Measurements from ENCODE around the gene PPM1E.

Gene PPM1E

GRCh38 chr17:58969612-58970011 lies 214.0 kb downstream of the PPM1E start:
- Histone ChIP-seq H3K4me3 (ENCODE audit: extremely low read depth, insufficient read depth, low read length, poor library complexity, severe bottlenecking) (no peak overlapping the region), H3K36me3 (ENCODE audit: control insufficient read depth, insufficient read depth, low read length) (no peaks in the 10 kb centered on the region), H3K27ac (ENCODE audit: low read depth, low read length, severe bottlenecking) (no peak overlapping the region), H3K9me3 (ENCODE audit: control insufficient read depth, low read length) (no peaks in the 10 kb centered on the region), H3K4me1 (ENCODE audit: control insufficient read depth, insufficient read depth, low read length, poor library complexity, severe bottlenecking) (no peaks in the 10 kb centered on the region)
- WGBS, 2 experiments (ENCODE audit: insufficient coverage in 2 of 2) = 94 to 97% methylated on average over 4 of the region's 4 CpGs

GRCh38 chr17:58970609-58971450 lies 215.2 kb downstream of the PPM1E start:
- H3K4me1 ChIP-seq (ENCODE audit: control insufficient read depth, insufficient read depth, low read length, poor library complexity, severe bottlenecking) = no peaks in the 10 kb centered on the region
- no peaks in the 10 kb centered on the region for H3K9me3 ChIP-seq (ENCODE audit: control insufficient read depth, low read length)
- 64 to 75% methylated on average over 2 to 5 of the region's 7 CpGs for WGBS, 2 experiments (ENCODE audit: insufficient coverage in 2 of 2)
- H3K4me3 ChIP-seq (ENCODE audit: extremely low read depth, insufficient read depth, low read length, poor library complexity, severe bottlenecking) = no peak overlapping the region
- no peak overlapping the region for H3K27ac ChIP-seq (ENCODE audit: low read depth, low read length, severe bottlenecking)
- H3K36me3 ChIP-seq (ENCODE audit: control insufficient read depth, insufficient read depth, low read length) = no peaks in the 10 kb centered on the region

DNA sequence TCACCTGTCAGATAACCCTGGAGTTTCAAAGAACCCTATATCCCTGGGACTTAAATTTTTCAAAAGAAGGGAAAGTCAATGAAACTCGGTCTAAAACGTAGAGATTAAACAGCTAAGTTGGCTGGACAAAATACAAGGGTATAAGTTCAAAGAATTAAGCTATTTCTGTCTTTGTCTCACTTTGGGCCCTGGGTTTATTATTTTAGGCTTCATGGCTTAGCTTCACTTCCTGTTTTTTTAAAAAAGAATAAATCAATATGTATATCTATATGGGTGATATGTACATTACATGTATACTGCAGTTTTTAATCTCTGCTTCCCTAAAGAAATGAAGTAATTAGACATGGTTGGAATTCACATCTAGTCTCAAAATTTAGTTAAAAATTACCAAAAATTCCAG lies 218.7 kb downstream of the PPM1E start:
- Histone ChIP-seq H3K9me3 (ENCODE audit: control insufficient read depth, low read length) (no peaks in the 10 kb centered on the region), H3K27ac (ENCODE audit: low read depth, low read length, severe bottlenecking) (no peak overlapping the region), H3K36me3 (ENCODE audit: control insufficient read depth, insufficient read depth, low read length) (no peaks in the 10 kb centered on the region), H3K4me1 (ENCODE audit: control insufficient read depth, insufficient read depth, low read length, poor library complexity, severe bottlenecking) (no peaks in the 10 kb centered on the region), H3K4me3 (ENCODE audit: extremely low read depth, insufficient read depth, low read length, poor library complexity, severe bottlenecking) (no peak overlapping the region)
- 96 to 100% methylated on average over 2 of the region's 2 CpGs for WGBS, 2 experiments (ENCODE audit: insufficient coverage in 2 of 2)

- WGBS, 2 experiments (ENCODE audit: insufficient coverage in 2 of 2) = 93 to 94% methylated on average over 2 to 3 of the region's 3 CpGs
- Histone ChIP-seq H3K4me3 (ENCODE audit: extremely low read depth, insufficient read depth, low read length, poor library complexity, severe bottlenecking) (no peak overlapping the region), H3K9me3 (ENCODE audit: control insufficient read depth, low read length) (no peaks in the 10 kb centered on the region), H3K4me1 (ENCODE audit: control insufficient read depth, insufficient read depth, low read length, poor library complexity, severe bottlenecking) (no peaks in the 10 kb centered on the region), H3K27ac (ENCODE audit: low read depth, low read length, severe bottlenecking) (no peak overlapping the region), H3K36me3 (ENCODE audit: control insufficient read depth, insufficient read depth, low read length) (no peaks in the 10 kb centered on the region)
These were observed 220.9 kb downstream of the PPM1E start for GRCh38 chr17:58976541-58976940.

DNA sequence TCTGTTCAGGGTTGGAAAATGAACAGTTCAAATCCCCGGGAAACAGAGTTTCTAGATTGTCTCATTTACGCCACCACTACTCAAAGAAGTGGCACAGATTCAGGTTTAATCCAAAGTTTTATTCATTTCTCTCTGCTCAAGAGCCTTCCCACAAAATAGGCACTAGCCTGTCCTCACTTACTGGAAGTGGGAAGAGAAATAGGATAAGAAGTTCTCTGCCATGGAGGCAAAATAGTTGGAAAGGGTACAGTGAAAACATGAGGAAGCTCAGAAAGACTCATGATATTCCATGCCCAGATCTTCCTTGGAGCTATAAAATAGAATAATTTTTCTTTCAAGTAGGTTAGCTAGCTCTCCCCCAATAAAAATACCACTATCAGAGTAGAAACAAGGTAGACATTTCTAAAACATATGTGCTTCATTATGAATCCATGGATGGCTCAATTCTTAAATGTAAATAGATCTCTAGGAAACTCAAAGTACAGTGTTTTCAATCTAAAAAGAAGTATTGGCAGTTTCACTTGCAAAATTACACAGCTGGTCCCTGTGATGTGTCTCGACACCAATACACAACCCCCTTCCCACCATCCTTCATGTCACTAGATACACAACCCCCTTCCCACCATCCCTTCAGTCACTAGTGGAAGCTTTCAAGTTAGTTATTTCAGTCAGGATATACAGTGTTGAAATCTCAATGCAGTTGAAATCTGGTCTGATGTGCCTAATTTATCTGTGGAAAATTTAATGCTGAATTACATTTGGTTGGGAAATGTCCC lies 225.2 kb downstream of the PPM1E start:
- no peaks in the 10 kb centered on the region for H3K4me1 ChIP-seq (ENCODE audit: control insufficient read depth, insufficient read depth, low read length, poor library complexity, severe bottlenecking)
- H3K36me3 ChIP-seq (ENCODE audit: control insufficient read depth, insufficient read depth, low read length) = no peaks in the 10 kb centered on the region
- no peaks in the 10 kb centered on the region for H3K9me3 ChIP-seq (ENCODE audit: control insufficient read depth, low read length)
- 100% methylated on average over 1 to 2 of the region's 3 CpGs for WGBS, 2 experiments (ENCODE audit: insufficient coverage in 2 of 2)
- no peak overlapping the region for H3K4me3 ChIP-seq (ENCODE audit: extremely low read depth, insufficient read depth, low read length, poor library complexity, severe bottlenecking)
- no peak overlapping the region for H3K27ac ChIP-seq (ENCODE audit: low read depth, low read length, severe bottlenecking)

DNA sequence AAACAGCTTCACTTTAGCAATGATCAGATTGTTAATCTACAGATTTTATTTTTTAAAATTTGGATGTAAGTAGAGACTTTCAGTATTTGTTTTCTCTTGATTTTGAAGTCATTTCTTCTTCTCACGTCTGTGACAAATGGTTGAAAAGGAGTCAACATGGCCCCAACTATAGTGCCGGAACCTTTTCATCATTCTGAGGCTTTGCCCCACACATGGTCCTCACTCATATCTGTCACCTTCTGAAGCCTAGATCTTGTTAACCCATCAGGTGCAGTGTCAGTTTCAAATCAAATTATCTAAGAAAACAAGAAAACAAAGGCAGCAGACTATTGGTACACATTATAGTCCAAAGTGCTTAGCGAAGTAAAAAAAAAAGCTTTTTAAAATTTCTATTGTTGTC lies 227.0 kb downstream of the PPM1E start:
- H3K36me3 ChIP-seq (ENCODE audit: control insufficient read depth, insufficient read depth, low read length) = no peaks in the 10 kb centered on the region
- no peaks in the 10 kb centered on the region for H3K9me3 ChIP-seq (ENCODE audit: control insufficient read depth, low read length)
- no peak overlapping the region for H3K27ac ChIP-seq (ENCODE audit: low read depth, low read length, severe bottlenecking)
- WGBS, 2 experiments (ENCODE audit: insufficient coverage in 2 of 2) = 90 to 95% methylated on average over 2 of the region's 3 CpGs
- no peak overlapping the region for H3K4me3 ChIP-seq (ENCODE audit: extremely low read depth, insufficient read depth, low read length, poor library complexity, severe bottlenecking)
- H3K4me1 ChIP-seq (ENCODE audit: control insufficient read depth, insufficient read depth, low read length, poor library complexity, severe bottlenecking) = no peaks in the 10 kb centered on the region

- Histone ChIP-seq H3K27ac (ENCODE audit: low read depth, low read length, severe bottlenecking) (no peak overlapping the region), H3K36me3 (ENCODE audit: control insufficient read depth, insufficient read depth, low read length) (no peaks in the 10 kb centered on the region), H3K4me1 (ENCODE audit: control insufficient read depth, insufficient read depth, low read length, poor library complexity, severe bottlenecking) (no peaks in the 10 kb centered on the region), H3K4me3 (ENCODE audit: extremely low read depth, insufficient read depth, low read length, poor library complexity, severe bottlenecking) (no peak overlapping the region), H3K9me3 (ENCODE audit: control insufficient read depth, low read length) (no peaks in the 10 kb centered on the region)
- WGBS, 2 experiments (ENCODE audit: insufficient coverage in 2 of 2) = no CpG with 5 or more reads among the region's 6 CpGs
These were observed 229.7 kb downstream of the PPM1E start for GRCh38 chr17:58985367-58985766.

GRCh38 chr17:58985971-58986370 lies 230.3 kb downstream of the PPM1E start:
- H3K4me3 ChIP-seq (ENCODE audit: extremely low read depth, insufficient read depth, low read length, poor library complexity, severe bottlenecking) = no peak overlapping the region
- no peaks in the 10 kb centered on the region for H3K4me1 ChIP-seq (ENCODE audit: control insufficient read depth, insufficient read depth, low read length, poor library complexity, severe bottlenecking)
- no peaks in the 10 kb centered on the region for H3K9me3 ChIP-seq (ENCODE audit: control insufficient read depth, low read length)
- 57 to 86% methylated on average over 1 of the region's 6 CpGs for WGBS, 2 experiments (ENCODE audit: insufficient coverage in 2 of 2)
- H3K27ac ChIP-seq (ENCODE audit: low read depth, low read length, severe bottlenecking) = no peak overlapping the region
- no peaks in the 10 kb centered on the region for H3K36me3 ChIP-seq (ENCODE audit: control insufficient read depth, insufficient read depth, low read length)

GRCh38 chr17:58989629-58990028 lies 234.0 kb downstream of the PPM1E start:
- Histone ChIP-seq H3K9me3 (ENCODE audit: control insufficient read depth, low read length) (no peaks in the 10 kb centered on the region), H3K36me3 (ENCODE audit: control insufficient read depth, insufficient read depth, low read length) (no peaks in the 10 kb centered on the region), H3K4me3 (ENCODE audit: extremely low read depth, insufficient read depth, low read length, poor library complexity, severe bottlenecking) (no peak overlapping the region), H3K27ac (ENCODE audit: low read depth, low read length, severe bottlenecking) (no peak overlapping the region), H3K4me1 (ENCODE audit: control insufficient read depth, insufficient read depth, low read length, poor library complexity, severe bottlenecking) (peaks cover 9% of the 10 kb centered on the region)
- no CpG with 5 or more reads among the region's 2 CpGs for WGBS, 2 experiments (ENCODE audit: insufficient coverage in 2 of 2)

DNA sequence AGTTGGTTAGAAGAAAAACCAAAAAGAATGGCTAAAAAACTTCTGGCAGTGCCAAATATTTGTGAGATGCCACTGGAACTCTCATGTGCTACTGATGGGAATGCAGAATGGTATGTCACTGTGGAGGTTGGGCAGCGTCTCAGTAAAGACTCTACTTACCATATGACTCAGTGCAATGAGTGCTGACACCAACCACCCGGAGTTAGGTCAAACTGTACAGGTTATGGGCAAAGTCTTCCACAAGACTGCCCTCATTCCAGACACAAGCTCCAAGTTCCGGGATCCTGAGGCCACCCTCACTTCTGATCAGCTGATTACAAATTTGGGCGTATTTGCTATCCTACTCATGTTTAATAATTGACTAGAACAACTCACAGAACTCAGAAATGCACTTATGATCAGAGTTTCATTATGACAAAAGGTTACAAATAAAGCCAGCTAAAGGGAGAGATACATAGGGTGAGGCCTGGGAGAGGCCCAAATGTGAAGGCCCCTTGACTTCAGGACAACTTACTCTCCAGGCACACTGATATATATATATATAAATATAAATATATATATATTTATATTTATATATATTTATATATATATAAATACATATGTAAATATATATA lies 236.2 kb downstream of the PPM1E start:
- WGBS, 2 experiments (ENCODE audit: insufficient coverage in 2 of 2) = 84 to 100% methylated on average over 2 to 3 of the region's 4 CpGs
- H3K27ac ChIP-seq (ENCODE audit: low read depth, low read length, severe bottlenecking) = peak overlapping the region; percentile 75

More for the DNA sequence above, 236.2 kb downstream of the PPM1E start:
- Histone ChIP-seq H3K4me3 (ENCODE audit: extremely low read depth, insufficient read depth, low read length, poor library complexity, severe bottlenecking) (no peak overlapping the region), H3K4me1 (ENCODE audit: control insufficient read depth, insufficient read depth, low read length, poor library complexity, severe bottlenecking) (peaks cover 9% of the 10 kb centered on the region), H3K9me3 (ENCODE audit: control insufficient read depth, low read length) (no peaks in the 10 kb centered on the region), H3K36me3 (ENCODE audit: control insufficient read depth, insufficient read depth, low read length) (no peaks in the 10 kb centered on the region)

All from mesodermal cell (in vitro differentiated cells).